ENCODE results near the gene TUT1. TPM values are rescaled to one million over a fixed set of nuclear protein-coding genes. Genes with fewer than 3 reads are reported as not detected.
A peak's percentile ranks its signal among the peaks of the same experiment; 100 is the strongest.

The TUT1 gene, protein sequence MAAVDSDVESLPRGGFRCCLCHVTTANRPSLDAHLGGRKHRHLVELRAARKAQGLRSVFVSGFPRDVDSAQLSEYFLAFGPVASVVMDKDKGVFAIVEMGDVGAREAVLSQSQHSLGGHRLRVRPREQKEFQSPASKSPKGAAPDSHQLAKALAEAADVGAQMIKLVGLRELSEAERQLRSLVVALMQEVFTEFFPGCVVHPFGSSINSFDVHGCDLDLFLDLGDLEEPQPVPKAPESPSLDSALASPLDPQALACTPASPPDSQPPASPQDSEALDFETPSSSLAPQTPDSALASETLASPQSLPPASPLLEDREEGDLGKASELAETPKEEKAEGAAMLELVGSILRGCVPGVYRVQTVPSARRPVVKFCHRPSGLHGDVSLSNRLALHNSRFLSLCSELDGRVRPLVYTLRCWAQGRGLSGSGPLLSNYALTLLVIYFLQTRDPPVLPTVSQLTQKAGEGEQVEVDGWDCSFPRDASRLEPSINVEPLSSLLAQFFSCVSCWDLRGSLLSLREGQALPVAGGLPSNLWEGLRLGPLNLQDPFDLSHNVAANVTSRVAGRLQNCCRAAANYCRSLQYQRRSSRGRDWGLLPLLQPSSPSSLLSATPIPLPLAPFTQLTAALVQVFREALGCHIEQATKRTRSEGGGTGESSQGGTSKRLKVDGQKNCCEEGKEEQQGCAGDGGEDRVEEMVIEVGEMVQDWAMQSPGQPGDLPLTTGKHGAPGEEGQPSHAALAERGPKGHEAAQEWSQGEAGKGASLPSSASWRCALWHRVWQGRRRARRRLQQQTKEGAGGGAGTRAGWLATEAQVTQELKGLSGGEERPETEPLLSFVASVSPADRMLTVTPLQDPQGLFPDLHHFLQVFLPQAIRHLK
- total RNA-seq, result 12.0 TPM

DNA sequence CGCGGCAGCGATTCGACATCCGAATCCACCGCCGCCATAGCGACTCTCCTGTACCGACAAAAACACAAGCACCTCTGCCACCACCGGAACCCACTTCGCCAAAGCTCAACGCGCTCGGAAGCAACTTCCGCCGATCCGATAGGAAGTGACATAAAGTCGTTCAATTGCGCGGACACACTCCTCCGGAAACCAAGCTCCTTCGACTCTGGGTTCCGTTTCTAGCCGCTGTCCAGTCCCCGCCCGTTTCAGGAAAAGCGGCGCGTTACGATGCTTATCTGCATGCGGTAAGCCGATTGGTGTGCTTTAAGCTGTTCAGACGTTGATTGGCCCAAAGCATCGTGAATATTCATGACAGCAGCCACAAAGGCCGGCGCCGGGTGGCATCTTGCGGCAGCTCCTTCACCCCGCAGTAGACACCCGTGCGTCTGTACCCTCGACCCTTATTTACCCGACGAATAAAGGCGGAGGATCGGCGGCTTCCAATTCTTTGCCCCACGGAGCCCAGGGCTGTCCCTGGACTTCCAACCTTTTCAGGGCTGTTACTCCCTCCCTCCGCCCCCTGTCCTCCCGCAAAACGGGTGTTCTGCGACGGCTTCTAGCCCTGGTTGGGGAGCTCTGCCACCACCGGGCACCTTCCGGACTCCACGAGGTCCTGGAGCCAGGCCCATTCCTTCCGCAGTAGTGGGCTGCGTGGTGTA, at the start of gene TUT1:
Gene TUT1, minus strand, starts transcription at position 76 of the 698 bp plus-strand sequence. Its CDS starts 38 bp downstream, at position 38.
- peak within 1 kb of the TSS; percentile 94 for H3K27ac ChIP-seq
- no peaks in the 10 kb centered on the region for H3K27me3 ChIP-seq
- peak within 1 kb of the TSS; percentile 70 to 82 for H3K4me3 ChIP-seq
- peak; percentile 98 to 99 for TF ChIP-seq POLR2AphosphoS5 (IDR thresholded peaks at IDR 0.05; ENCODE audit: insufficient read depth in 1 of 2, low read depth in 1 of 2)
- TF ChIP-seq, protein P1, sequence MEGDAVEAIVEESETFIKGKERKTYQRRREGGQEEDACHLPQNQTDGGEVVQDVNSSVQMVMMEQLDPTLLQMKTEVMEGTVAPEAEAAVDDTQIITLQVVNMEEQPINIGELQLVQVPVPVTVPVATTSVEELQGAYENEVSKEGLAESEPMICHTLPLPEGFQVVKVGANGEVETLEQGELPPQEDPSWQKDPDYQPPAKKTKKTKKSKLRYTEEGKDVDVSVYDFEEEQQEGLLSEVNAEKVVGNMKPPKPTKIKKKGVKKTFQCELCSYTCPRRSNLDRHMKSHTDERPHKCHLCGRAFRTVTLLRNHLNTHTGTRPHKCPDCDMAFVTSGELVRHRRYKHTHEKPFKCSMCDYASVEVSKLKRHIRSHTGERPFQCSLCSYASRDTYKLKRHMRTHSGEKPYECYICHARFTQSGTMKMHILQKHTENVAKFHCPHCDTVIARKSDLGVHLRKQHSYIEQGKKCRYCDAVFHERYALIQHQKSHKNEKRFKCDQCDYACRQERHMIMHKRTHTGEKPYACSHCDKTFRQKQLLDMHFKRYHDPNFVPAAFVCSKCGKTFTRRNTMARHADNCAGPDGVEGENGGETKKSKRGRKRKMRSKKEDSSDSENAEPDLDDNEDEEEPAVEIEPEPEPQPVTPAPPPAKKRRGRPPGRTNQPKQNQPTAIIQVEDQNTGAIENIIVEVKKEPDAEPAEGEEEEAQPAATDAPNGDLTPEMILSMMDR (IDR thresholded peaks at IDR 0.05), result peak in 2 of 3 experiments; percentile 8 to 10
- TF ChIP-seq POLR2A (IDR thresholded peaks at IDR 0.05), result peak in 1 of 2 donors; percentile 73
- intact Hi-C loops (cut with DNase I), result no loop called here
- H3K4me1 ChIP-seq, result peaks cover 29% of the 10 kb centered on the region
- no peaks in the 10 kb centered on the region for H3K9me3 ChIP-seq
- peak in 1 of 2 donors; percentile 100 for DNase-seq (ENCODE audit: extremely low spot score in 2 of 2)
- H3K36me3 ChIP-seq, result peaks cover 0 to 42% of the 10 kb centered on the region in 2 donors

DNA sequence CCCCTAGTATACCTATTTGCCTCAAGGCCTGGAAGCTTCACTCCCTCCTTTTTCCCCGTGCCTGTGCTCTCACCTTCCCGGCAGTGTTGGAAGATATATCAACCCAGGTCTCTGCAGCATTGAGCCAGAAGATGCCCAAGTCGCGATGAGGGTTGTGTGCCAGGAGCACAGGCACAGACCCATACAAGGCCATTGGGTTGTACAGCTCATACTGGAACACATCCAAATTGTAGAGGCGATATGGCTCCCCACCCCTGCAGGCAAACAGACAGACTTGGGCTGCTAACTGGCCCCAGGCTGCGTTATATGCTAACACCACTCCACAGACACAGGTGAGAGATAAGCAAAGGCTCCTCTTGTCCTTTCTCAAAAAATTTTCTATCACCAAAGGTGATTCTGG, 41.2 kb upstream of the TUT1 start:
- no peaks in the 10 kb centered on the region for H3K9me3 ChIP-seq
- no peaks in the 10 kb centered on the region for H3K27me3 ChIP-seq
- no peak overlapping the region for H3K27ac ChIP-seq
- TF ChIP-seq, protein P1 (IDR thresholded peaks at IDR 0.05), result no peak
- TF ChIP-seq POLR2AphosphoS5 (IDR thresholded peaks at IDR 0.05; ENCODE audit: insufficient read depth in 1 of 2, low read depth in 1 of 2) (no peak), POLR2A (IDR thresholded peaks at IDR 0.05) (no peak)
- H3K4me3 ChIP-seq, result no peak overlapping the region
- DNase-seq (ENCODE audit: extremely low spot score in 2 of 2), result no peak
- intact Hi-C loops (cut with DNase I), result no loop called here
- peaks cover 14 to 85% of the 10 kb centered on the region in 2 donors for H3K36me3 ChIP-seq
- H3K4me1 ChIP-seq, result no peaks in the 10 kb centered on the region

DNA sequence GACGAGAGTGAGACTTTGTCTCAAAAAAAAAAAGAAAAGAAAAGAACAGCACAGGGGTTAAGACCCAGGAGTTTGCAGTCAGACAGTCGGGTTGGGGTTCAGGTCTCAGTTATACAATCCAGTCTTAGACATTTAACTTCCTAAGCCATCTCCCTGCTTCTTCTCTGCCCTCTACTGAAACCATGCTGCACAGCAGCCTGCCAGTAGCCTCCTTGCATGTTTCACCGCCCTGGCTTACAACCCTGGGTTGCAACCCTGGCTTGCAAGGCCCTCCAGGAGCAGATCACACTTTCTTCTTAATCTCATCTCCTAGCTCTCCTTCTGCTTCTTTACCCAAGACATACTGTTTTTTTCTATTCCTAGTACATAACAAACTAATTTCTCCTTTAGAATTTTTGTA, 36.4 kb upstream of the TUT1 start:
- Histone ChIP-seq H3K4me1 (no peaks in the 10 kb centered on the region), H3K4me3 (no peak overlapping the region), H3K27me3 (no peaks in the 10 kb centered on the region), H3K27ac (no peak overlapping the region), H3K36me3 (peaks cover 3 to 72% of the 10 kb centered on the region in 2 donors), H3K9me3 (no peaks in the 10 kb centered on the region)
- intact Hi-C loops (cut with DNase I), result no loop called here
- no peak for TF ChIP-seq POLR2A (IDR thresholded peaks at IDR 0.05)
- no peak for TF ChIP-seq POLR2AphosphoS5 (IDR thresholded peaks at IDR 0.05; ENCODE audit: insufficient read depth in 1 of 2, low read depth in 1 of 2)
- TF ChIP-seq, protein P1 (IDR thresholded peaks at IDR 0.05), result no peak
- DNase-seq (ENCODE audit: extremely low spot score in 2 of 2), result no peak

DNA sequence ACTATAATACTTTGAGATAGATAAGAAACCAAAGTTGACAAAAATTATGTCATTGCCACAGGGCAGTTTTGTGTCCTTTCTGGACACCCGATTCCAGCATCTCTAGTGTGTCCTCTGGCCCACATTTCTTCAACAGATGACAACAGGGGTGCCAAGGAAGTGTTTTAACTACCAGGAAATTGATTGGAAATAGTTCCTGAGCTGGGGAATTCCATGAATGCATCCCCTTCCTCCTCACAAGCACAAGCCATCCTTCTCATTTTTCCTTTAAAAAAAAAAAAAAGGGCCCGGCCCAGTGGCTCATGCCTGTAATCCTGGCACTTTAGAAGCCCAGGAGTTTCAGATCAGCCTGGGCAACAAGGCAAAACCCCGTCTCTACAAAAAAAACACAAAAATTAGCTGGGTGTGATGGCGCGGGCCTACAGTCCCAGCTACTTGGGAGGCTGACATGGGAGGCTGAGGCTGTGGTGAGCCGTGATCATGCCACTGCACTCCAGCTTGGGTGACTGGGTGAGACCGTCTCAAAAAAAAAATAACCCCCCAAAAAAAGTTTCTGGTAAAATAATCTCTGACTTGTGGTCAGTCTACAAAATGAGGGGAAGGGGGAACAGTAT, 31.3 kb upstream of the TUT1 start:
- peak overlapping the region; percentile 82 for H3K27ac ChIP-seq
- TF ChIP-seq POLR2A (IDR thresholded peaks at IDR 0.05) (no peak), POLR2AphosphoS5 (IDR thresholded peaks at IDR 0.05; ENCODE audit: insufficient read depth in 1 of 2, low read depth in 1 of 2) (no peak)
- TF ChIP-seq, protein P1 (IDR thresholded peaks at IDR 0.05), result no peak
- peaks cover 0 to 23% of the 10 kb centered on the region in 2 donors for H3K36me3 ChIP-seq
- no peaks in the 10 kb centered on the region for H3K9me3 ChIP-seq
- H3K4me3 ChIP-seq, result peak overlapping the region; percentile 72 to 74
- no peaks in the 10 kb centered on the region for H3K27me3 ChIP-seq
- intact Hi-C loops (cut with DNase I), result no loop called here
- peaks cover 18% of the 10 kb centered on the region for H3K4me1 ChIP-seq
- DNase-seq (ENCODE audit: extremely low spot score in 2 of 2), result peak in 1 of 2 donors; percentile 87

Measured in vagina (tissue), 2 donors.